Loucy (cell line): Measurements from ENCODE around the gene CACNA1C.

Source experiments
- CTCF ChIP-seq: fragments of 200-600 bp; sonication (generic); conservative IDR thresholded peaks from 2 replicates; pipeline ENCODE4 v1.5.1; 2014; ENCODE audit warnings: mild to moderate bottlenecking, antibody characterized with exemption, low read length
- EZH2phosphoT487 ChIP-seq: fragments of 200-600 bp; IDR thresholded peaks from 2 replicates; pipeline ENCODE4 v1.6.1; 2018; ENCODE audit warnings: antibody characterized with exemption, mild to moderate bottlenecking, moderate library complexity, borderline replicate concordance

- TF ChIP-seq CTCF (no peak), EZH2phosphoT487 (no peak)
These were observed 259.4 kb downstream of the CACNA1C start for GRCh38 chr12:2312175-2312574.
